T-cell (primary cell): ENCODE results near the gene HK1. TPM values are rescaled to one million over a fixed set of nuclear protein-coding genes. Genes with fewer than 3 reads are reported as not detected.

Experiments used
- ATAC-seq, 4 experiments: fragments of 200-7000 bp in 3 of 4; fragments of 150-1000 bp in 1 of 4; cut with Tn5 transposase; replicated peaks in 1 of 4; 1 replicate in 3 of 4; 2 replicates in 1 of 4; pipeline ENCODE4 v1.10.0; 2021; ENCODE audit warnings: moderate library complexity in 3 of 4, mild to moderate bottlenecking in 2 of 4, moderate number of reproducible peaks in 1 of 4
- CTCF ChIA-PET, 2 donors: fragments of 300-600 bp; sonication (Branson Sonifier 250); formaldehyde crosslinking; loops; one replicate each; lab custom pipeline; 2022; ENCODE audit warnings: antibody characterized with exemption in 2 of 2; lab: Charles Lee
- POLR2A ChIA-PET, 2 donors: fragments of 300-600 bp; sonication (Branson Sonifier 250); formaldehyde crosslinking; loops; one replicate each; lab custom pipeline; 2022; ENCODE audit warnings: antibody characterized with exemption in 2 of 2; lab: Charles Lee
- DNase-seq, 35 experiments: peaks; one replicate each; pipeline versions ENCODE4 v3.0.0 to v3.0.0-alpha.2; 2013 to 2023
- H3K27ac ChIP-seq: one replicate; pipeline ENCODE4 v1.5.1; 2013; ENCODE audit warnings: low read length
- H3K27me3 ChIP-seq, 2 experiments: replicated peaks in 1 of 2; 1 replicate in 1 of 2; 2 replicates in 1 of 2; pipeline versions ENCODE4 v1.6.1 to v1.7.0; 2013; ENCODE audit warnings: low read length in 1 of 2, mixed read lengths in 1 of 2; ENCODE audit not compliant: control insufficient read depth in 2 of 2, insufficient read depth in 2 of 2; ENCODE audit errors: extremely low read depth in 1 of 2
- H3K36me3 ChIP-seq, 2 donors: 1 replicate in 1 of 2; 2 replicates in 1 of 2; pipeline versions ENCODE4 v1.6.1 to v1.7.0; 2013; ENCODE audit warnings: low read length in 1 of 2; ENCODE audit not compliant: control insufficient read depth in 2 of 2, insufficient read depth in 1 of 2; ENCODE audit errors: extremely low read depth in 1 of 2
- H3K4me1 ChIP-seq, 2 experiments: 1 replicate in 1 of 2; 2 replicates in 1 of 2; pipeline versions ENCODE4 v1.6.1 to v1.7.0; 2013; ENCODE audit warnings: low read length in 2 of 2, mixed read lengths in 1 of 2; ENCODE audit not compliant: insufficient read depth in 2 of 2, control insufficient read depth in 1 of 2; ENCODE audit errors: extremely low read depth in 1 of 2
- H3K4me3 ChIP-seq, 2 donors: 1 replicate in 1 of 2; 2 replicates in 1 of 2; pipeline versions ENCODE4 v1.5.1 to v1.7.0; 2013; ENCODE audit warnings: mild to moderate bottlenecking in 2 of 2, low read length in 1 of 2, moderate library complexity in 1 of 2; ENCODE audit not compliant: control insufficient read depth in 1 of 2; ENCODE audit errors: extremely low read depth in 1 of 2
- H3K9me3 ChIP-seq: 2 replicates; pipeline ENCODE4 v1.7.0; 2013
- H3K27ac Mint-ChIP-seq, 2 donors: one replicate each; pipeline ENCODE4 v1.8.0; 2020 to 2021; ENCODE audit warnings: mild to moderate bottlenecking in 2 of 2, mixed read lengths in 2 of 2
- H3K27me3 Mint-ChIP-seq, 2 donors: one replicate each; pipeline ENCODE4 v1.8.0; 2021 to 2022; ENCODE audit warnings: mixed read lengths in 2 of 2
- H3K36me3 Mint-ChIP-seq: one replicate; pipeline ENCODE4 v1.8.0; 2021; ENCODE audit warnings: mixed read lengths
- H3K4me1 Mint-ChIP-seq, 3 donors: one replicate each; pipeline ENCODE4 v1.8.0; 2020 to 2022; ENCODE audit warnings: mixed read lengths in 3 of 3, mild to moderate bottlenecking in 1 of 3
- H3K4me3 Mint-ChIP-seq, 3 donors: one replicate each; pipeline ENCODE4 v1.8.0; 2020 to 2022; ENCODE audit warnings: mild to moderate bottlenecking in 3 of 3, mixed read lengths in 3 of 3, moderate library complexity in 3 of 3
- H3K9me3 Mint-ChIP-seq, 3 donors: one replicate each; pipeline ENCODE4 v1.8.0; 2020 to 2022; ENCODE audit warnings: mixed read lengths in 3 of 3
- WGBS: methylation state at CpG from one replicate; pipeline ENCODE4 v1.1.5; 2013; ENCODE audit warnings: missing lambda C conversion rate; ENCODE audit not compliant: insufficient coverage; 5-methylcytosine and 5-hydroxymethylcytosine counted together
- total RNA-seq, 35 experiments: library from RNA in 6 of 35; stranded (reverse) in 6 of 35; fragments of 120-200 nt in 1 of 35; gene quantifications; one replicate each; pipeline versions ENCODE4 v1.2.1 to v1.2.4 and lab custom pipeline; 2013 to 2026

Gene HK1
- total RNA-seq, 5 donors from 2014 or later (not counting 1 experiment from before 2014, with no cell fraction given), result 66.3 to 85.5 (median 83.6) TPM

- peak; percentile 50 to 91 (median 82) for DNase-seq
- Mint-ChIP-seq H3K27ac (no peak overlapping the region), H3K4me3 (no peak overlapping the region), H3K4me1 (peaks cover 14 to 25% (median 20%) of the 10 kb centered on the region in 3 donors), H3K36me3 (no peaks in the 10 kb centered on the region), H3K27me3 (no peaks in the 10 kb centered on the region), H3K9me3 (no peaks in the 10 kb centered on the region)
- CTCF ChIA-PET, result interaction anchor here (0.6 to 1.7 kb wide), 3 partner anchors 18 to 155 kb away, joined by 3 to 5 read pairs (median 3); partner anchors contain the start of gene HKDC1 (in 1 of the 2)
- no peak overlapping the region for H3K27ac ChIP-seq
- H3K4me1 ChIP-seq, result peaks cover 2 to 28% of the 10 kb centered on the region in 2 experiments
- ATAC-seq, result peak; percentile 83 to 95 (median 91)
- H3K4me3 ChIP-seq, result no peak overlapping the region
- H3K36me3 ChIP-seq, result no peaks in the 10 kb centered on the region
- POLR2A ChIA-PET, result no interaction called here
- H3K9me3 ChIP-seq, result no peaks in the 10 kb centered on the region
- H3K27me3 ChIP-seq, result no peaks in the 10 kb centered on the region
- 10% methylated on average over 2 of the region's 17 CpGs for WGBS
Observed at GRCh38 chr10:69237528-69238159, 40.7 kb upstream of the HK1 start.

GRCh38 chr10:69239136-69239535 lies 39.2 kb upstream of the HK1 start:
- 90% methylated on average over 2 of the region's 5 CpGs for WGBS
- Mint-ChIP-seq H3K36me3 (no peaks in the 10 kb centered on the region), H3K27ac (no peak overlapping the region), H3K27me3 (no peaks in the 10 kb centered on the region), H3K4me3 (no peak overlapping the region), H3K4me1 (peaks cover 6 to 13% (median 11%) of the 10 kb centered on the region in 3 donors), H3K9me3 (no peaks in the 10 kb centered on the region)
- ATAC-seq (no peak), DNase-seq (no peak)
- CTCF ChIA-PET, result interaction anchor here (0.6 to 2.8 kb wide), 15 partner anchors 10 to 698 kb away, joined by 3 to 11 read pairs (median 4); no protein-coding TSS in a partner anchor
- POLR2A ChIA-PET, result interaction anchor here in 1 of 2 donors (0.5 to 0.6 kb wide), 2 partner anchors 168 to 1046 kb away, joined by 3 to 5 read pairs; no protein-coding TSS in a partner anchor
- peaks cover 0 to 2% of the 10 kb centered on the region in 2 donors for H3K36me3 ChIP-seq
- no peak overlapping the region for H3K27ac ChIP-seq
- H3K4me1 ChIP-seq, result peaks cover 2 to 13% of the 10 kb centered on the region in 2 experiments
- no peaks in the 10 kb centered on the region for H3K9me3 ChIP-seq
- H3K4me3 ChIP-seq, result no peak overlapping the region
- H3K27me3 ChIP-seq, result no peaks in the 10 kb centered on the region

- Mint-ChIP-seq H3K4me3 (no peak overlapping the region), H3K4me1 (peaks cover 4 to 11% (median 9%) of the 10 kb centered on the region in 3 donors), H3K27me3 (no peaks in the 10 kb centered on the region), H3K27ac (no peak overlapping the region), H3K9me3 (no peaks in the 10 kb centered on the region), H3K36me3 (no peaks in the 10 kb centered on the region)
- no peaks in the 10 kb centered on the region for H3K27me3 ChIP-seq
- ChIA-PET CTCF (interaction anchor here (0.6 to 2.8 kb wide), 8 partner anchors 24 to 928 kb away, joined by 3 to 11 read pairs (median 4); no protein-coding TSS in a partner anchor), POLR2A (no interaction called here)
- H3K9me3 ChIP-seq, result no peaks in the 10 kb centered on the region
- peaks cover 0 to 3% of the 10 kb centered on the region in 2 donors for H3K36me3 ChIP-seq
- peaks cover 2 to 7% of the 10 kb centered on the region in 2 experiments for H3K4me1 ChIP-seq
- DNase-seq (no peak), ATAC-seq (no peak)
- no peak overlapping the region for H3K27ac ChIP-seq
- H3K4me3 ChIP-seq, result no peak overlapping the region
- WGBS, result 82% methylated on average over 4 of the region's 6 CpGs
Observed at GRCh38 chr10:69239816-69240434, 38.4 kb upstream of the HK1 start.

GRCh38 chr10:69240455-69240854 lies 37.8 kb upstream of the HK1 start:
- H3K4me1 ChIP-seq, result peaks cover 2 to 7% of the 10 kb centered on the region in 2 experiments
- ATAC-seq (no peak), DNase-seq (no peak)
- Mint-ChIP-seq H3K9me3 (no peaks in the 10 kb centered on the region), H3K4me3 (no peak overlapping the region), H3K27me3 (no peaks in the 10 kb centered on the region), H3K27ac (no peak overlapping the region), H3K4me1 (peaks cover 4 to 11% (median 7%) of the 10 kb centered on the region in 3 donors), H3K36me3 (no peaks in the 10 kb centered on the region)
- 93% methylated on average over 7 of the region's 11 CpGs for WGBS
- ChIA-PET CTCF (interaction anchor here (0.6 to 2.8 kb wide), 3 partner anchors 150 to 927 kb away, joined by 4 to 11 read pairs (median 6); no protein-coding TSS in a partner anchor), POLR2A (no interaction called here)
- H3K4me3 ChIP-seq, result no peak overlapping the region
- no peaks in the 10 kb centered on the region for H3K27me3 ChIP-seq
- peaks cover 0 to 3% of the 10 kb centered on the region in 2 donors for H3K36me3 ChIP-seq
- H3K27ac ChIP-seq, result no peak overlapping the region
- H3K9me3 ChIP-seq, result no peaks in the 10 kb centered on the region

GRCh38 chr10:69241575-69241974 lies 36.7 kb upstream of the HK1 start:
- Mint-ChIP-seq H3K36me3 (no peaks in the 10 kb centered on the region), H3K4me3 (no peak overlapping the region), H3K27ac (no peak overlapping the region), H3K27me3 (no peaks in the 10 kb centered on the region), H3K4me1 (peaks cover 4 to 11% (median 7%) of the 10 kb centered on the region in 3 donors), H3K9me3 (no peaks in the 10 kb centered on the region)
- Histone ChIP-seq H3K4me1 (peaks cover 2 to 7% of the 10 kb centered on the region in 2 experiments), H3K9me3 (no peaks in the 10 kb centered on the region), H3K27ac (no peak overlapping the region), H3K27me3 (no peaks in the 10 kb centered on the region), H3K36me3 (peaks cover 0 to 4% of the 10 kb centered on the region in 2 donors), H3K4me3 (no peak overlapping the region)
- 92% methylated on average over 5 of the region's 7 CpGs for WGBS
- ChIA-PET CTCF (interaction anchor here in 1 of 2 donors (1.3 kb wide), 1 partner anchor 10 kb away, joined by 3 read pairs; no protein-coding TSS in a partner anchor), POLR2A (interaction anchor here in 1 of 2 donors (0.5 to 0.6 kb wide), 2 partner anchors 117 to 358 kb away, joined by 5 to 6 read pairs; no protein-coding TSS in a partner anchor)
- ATAC-seq (no peak), DNase-seq (no peak)
